T follicular helper cell (primary cell): ENCODE measurements around the gene SGTB.

ENCODE experiments used
- DNase-seq: peaks from one replicate; pipeline ENCODE4 v3.0.0-alpha.2; 2020; ENCODE audit warnings: low read depth
- total RNA-seq, 2 experiments: gene quantifications; one replicate each; lab custom pipeline; 2026; lab: John Stamatoyannopoulos, UW

The SGTB gene, protein sequence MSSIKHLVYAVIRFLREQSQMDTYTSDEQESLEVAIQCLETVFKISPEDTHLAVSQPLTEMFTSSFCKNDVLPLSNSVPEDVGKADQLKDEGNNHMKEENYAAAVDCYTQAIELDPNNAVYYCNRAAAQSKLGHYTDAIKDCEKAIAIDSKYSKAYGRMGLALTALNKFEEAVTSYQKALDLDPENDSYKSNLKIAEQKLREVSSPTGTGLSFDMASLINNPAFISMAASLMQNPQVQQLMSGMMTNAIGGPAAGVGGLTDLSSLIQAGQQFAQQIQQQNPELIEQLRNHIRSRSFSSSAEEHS
- total RNA-seq, result 37.5 to 80.8 reads per million in 2 experiments

DNA sequence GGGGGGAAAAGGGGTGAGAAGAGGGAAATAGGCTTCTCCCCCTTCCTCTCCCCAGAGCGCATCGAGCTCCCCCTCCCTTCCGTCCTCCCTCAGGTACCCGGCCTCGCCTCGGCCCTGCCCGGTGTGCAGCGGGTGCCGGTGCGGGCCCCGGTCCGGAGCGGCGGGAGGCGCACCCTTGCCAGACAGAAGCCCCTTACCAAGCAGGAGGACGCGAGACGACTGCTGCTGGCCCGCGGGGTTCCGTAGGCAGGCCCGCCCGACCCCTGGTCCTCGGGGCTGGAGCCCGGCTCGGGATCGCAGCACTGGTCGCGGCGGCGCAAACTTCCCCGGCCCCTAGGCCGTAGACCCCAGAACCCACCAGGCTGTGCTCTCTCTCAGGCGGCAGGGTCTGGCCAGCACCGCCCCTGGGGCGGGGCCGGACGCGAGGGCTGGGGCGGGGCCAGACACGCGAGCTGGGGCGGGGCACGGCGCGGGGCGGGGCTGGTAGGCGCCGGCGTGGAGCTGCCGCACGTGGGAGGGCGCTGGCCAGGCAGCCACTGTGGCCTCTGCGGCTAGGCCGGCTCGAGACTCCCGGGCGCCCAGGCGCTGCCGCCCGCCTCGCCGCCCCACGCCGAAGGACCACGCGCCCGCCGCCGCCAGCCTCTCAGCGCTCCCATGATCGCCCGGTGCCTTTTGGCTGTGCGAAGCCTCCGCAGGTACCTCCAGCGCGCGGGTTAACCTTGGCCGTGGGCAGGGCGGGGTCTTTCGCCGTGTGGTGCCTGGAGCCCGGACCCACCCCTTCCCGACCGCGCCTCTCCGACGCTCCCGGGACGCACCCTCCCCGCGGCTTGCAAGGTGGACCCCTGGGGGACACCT is at the start of gene SGTB, which contains the start of gene NLN:
TSS of gene SGTB (minus strand) at position 390 of the 855 bp plus-strand sequence. CDS start 1,302 bp downstream, outside the sequence.
TSS of gene NLN (plus strand) at position 486 of the 855 bp plus-strand sequence. CDS start at position 655, 169 bp downstream.
- DNase-seq, result peak; percentile 76

DNA sequence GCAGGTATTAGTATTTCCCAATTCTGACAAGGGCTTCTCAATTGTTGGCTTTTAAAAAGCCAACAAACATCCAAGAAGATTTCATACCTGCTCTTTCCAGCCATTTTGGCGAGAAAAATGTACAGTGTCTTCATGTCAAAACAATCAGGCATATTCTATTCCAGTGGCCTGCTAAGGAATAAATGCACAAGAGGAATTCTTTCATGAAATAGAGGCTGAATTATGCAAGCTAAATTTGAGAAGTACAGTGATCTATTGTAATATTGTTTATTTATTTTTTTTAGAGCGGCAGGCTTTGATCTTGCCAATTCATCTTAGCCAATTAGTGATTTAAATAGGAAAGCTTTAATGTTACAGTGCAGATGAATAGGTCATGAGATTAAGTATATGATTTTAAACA is 49.4 kb upstream of the SGTB start:
- DNase-seq, result no peak

DNA sequence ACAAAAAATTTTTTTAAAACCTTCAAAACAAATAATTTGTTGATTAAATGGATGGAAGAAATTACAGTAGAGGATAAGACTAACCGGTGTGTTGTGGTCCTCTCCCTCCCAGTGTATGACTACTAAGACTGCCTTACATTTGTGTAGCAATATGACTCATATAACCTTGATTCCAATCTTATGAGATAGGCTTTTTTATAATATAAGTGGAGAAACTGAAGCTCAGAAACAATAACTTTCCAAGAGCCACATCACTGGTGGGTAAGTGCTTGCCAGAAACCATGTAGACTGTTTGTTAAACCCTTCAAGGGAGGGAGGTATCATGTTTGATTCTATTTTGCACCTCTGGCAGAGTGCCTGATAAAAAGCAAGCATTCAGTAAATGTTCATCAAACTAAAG is 47.6 kb upstream of the SGTB start:
- DNase-seq, result no peak

GRCh38 chr5:65768723-65769346 is 46.9 kb upstream of the SGTB start:
- DNase-seq, result no peak

GRCh38 chr5:65767565-65767964 is 45.7 kb upstream of the SGTB start:
- DNase-seq, result no peak

GRCh38 chr5:65766781-65767180 is 44.9 kb upstream of the SGTB start:
- DNase-seq, result no peak

DNA sequence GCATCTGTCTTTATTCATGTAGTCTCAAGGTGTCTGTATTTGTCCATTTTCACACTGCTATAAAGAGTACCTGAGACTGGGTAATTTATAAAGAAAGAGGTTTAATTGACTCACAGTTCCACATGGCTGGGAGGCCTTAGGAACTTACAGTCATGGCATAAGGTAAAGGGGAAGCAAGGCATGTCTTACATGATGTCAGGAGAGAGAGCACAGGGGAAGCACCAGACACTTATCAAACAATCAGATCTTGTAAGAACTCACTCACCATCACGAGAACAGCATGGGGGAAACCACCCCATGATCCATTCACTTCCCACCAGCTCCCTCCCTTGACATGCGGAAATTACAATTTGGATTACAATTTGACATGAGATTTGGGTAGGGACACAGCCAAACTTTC is 44.3 kb upstream of the SGTB start:
- DNase-seq, result no peak

DNA sequence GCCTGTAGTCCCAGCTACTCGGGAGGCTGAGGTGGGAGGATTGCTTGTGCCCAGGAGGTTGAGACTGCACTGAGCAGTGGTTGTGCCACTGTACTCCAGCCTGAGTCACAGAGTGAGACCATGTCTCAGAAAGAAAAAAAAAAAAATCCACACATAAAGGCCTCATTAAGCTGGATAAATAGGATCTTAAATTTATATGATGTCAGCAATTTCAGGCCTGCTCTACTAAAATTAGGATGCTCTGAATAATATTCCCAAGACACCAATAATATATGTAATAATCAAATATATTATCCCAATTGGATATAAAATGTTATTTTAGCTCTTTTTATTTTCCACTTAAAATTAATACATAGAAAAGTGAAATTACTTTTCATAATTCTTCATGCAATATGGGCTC is 43.7 kb upstream of the SGTB start:
- DNase-seq, result no peak

- DNase-seq, result no peak
Measured at GRCh38 chr5:65762234-65762633, 40.3 kb upstream of the SGTB start.

DNA sequence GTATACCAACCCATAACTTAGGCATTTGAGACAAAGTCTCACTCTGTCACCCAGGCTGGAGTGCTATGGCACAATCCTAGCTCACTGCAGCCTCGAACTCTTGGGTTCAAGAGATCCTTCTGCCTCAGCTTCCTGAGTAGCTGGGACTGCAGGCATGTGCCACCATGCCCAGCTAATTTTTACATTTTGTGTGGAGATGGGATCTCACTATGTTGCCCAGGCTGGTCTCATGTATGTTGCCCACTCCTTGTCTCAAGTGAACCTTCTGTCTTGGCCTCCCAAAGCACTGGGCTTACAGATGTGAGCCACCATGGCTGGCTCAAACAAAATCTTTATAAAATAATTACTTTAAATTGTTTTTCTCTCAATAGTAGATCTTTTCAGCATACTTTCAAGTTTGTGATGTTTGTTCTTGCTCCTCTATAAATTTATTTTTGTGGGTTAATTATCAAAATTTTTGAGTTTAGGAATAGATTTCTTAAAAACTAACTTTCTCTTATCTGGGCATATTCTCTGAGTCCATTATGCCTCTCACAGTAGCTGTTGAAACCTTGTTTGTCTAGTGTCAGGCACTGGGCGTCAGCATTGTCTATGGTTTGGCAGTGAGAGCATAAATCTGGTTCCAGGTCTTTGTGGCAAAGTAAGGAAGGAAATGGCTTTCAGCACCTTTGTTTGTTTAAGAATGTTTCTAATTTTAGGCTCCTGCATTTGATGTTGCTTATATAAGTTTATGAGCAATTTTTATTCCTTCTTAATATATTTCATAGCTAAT is 38.8 kb upstream of the SGTB start:
- peak; percentile 40 for DNase-seq

DNA sequence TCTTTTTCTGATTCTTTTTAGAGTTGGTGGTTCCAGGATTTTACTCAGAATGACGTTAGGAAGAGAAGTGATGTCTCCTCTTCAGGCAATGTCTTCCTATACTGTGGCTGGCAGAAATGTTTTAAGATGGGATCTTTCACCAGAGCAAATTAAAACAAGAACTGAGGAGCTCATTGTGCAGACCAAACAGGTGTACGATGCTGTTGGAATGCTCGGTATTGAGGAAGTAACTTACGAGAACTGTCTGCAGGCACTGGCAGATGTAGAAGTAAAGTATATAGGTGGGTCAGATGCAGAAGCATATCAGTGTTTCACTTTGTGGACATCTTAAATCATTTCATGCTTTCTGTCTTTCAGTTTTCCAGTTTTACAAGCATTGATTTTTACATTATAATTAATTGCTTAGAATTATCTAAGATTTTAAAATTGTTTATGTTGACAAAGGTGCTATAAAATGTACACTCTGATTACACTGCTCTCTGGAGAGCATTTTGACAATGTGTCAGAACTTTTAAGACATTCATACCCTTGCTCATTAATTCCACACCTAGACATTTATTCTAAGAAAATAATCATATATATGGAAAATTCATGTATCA is 36.7 kb upstream of the SGTB start:
- DNase-seq, result no peak

DNA sequence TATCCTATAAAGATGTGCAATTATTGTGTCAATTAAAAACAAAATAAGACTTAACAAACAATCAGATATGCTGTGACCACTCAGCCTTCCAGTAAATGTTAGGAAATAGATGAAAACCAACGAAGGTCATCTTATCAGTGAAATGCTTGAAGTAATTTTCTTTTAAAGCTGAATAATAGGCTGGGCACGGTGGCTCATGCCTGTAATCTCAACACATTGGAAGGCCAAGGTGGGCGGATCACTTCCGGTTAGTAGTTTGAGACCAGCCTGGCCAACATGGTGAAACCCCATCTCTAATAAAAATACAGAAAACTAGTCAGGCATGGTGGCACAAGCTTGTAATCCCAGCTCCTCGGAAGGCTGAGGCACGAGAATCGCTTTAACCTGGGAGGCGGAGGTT is 31.3 kb upstream of the SGTB start:
- no peak for DNase-seq

DNA sequence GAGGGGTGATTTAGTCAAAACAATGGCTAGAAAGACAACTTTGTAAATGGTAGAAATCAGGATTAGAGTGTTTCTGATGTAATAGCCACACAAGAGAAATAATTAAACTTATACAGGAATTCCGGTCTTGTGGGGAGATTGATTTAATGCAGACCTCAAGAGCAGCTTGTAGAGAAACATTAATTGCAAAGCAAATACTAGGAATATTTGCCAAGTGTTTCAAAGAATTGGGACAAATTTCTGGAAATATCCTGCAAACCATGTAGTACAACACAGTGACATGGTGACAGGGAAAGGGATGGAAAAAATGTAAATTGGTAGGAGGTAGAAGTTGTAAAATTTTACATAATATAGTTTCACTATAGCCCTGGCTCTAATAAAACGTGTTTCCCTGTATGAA is 29.0 kb upstream of the SGTB start:
- no peak for DNase-seq

DNA sequence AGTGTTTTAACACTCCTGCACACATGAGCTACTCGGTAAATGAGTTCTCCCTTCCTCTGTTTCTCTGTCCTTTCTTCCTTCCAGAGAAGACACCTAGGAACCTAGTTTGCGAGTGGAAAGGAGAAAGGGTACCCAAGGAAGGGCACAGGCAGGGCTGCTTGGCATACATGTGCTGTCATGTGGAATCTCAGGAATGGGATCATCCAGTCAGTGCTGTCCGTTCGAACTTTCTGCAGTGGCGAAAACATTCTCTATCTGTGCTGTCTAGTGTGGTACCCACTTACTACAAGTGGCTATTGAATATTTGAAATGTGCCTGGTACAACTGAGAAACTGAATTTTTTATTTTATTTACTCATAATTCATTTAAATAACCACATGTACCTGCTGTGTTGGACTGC is 28.0 kb upstream of the SGTB start:
- DNase-seq, result no peak

DNA sequence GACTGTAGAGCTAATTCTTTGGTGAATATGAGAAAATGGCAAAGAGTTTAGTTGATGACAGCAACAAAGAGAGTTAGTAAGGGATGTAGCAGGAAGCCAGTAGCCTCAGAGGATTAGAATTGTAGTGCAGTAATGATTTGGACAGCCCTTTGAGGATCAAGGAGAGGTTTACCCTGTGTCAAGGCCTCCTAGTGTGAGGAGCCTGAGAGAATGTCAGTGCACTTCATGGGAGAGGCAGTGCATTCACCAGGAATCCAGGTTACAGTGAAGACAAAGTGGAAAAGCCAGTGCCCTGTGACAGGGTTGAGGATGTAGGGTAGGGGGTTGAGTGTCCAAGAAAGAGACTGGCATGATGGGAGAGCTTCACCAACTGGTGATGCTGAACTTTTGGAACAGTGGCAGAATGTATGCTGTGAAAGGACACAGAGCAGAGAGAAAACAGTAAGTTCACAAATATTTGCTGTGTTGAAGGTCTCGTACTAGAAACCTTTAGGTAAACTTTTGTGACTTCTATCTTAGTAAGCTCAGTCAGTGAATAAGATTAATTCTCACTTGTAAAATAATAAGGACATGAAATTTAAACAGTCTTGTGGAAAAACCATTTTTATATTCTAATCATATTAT is 27.4 kb upstream of the SGTB start:
- DNase-seq, result no peak

DNA sequence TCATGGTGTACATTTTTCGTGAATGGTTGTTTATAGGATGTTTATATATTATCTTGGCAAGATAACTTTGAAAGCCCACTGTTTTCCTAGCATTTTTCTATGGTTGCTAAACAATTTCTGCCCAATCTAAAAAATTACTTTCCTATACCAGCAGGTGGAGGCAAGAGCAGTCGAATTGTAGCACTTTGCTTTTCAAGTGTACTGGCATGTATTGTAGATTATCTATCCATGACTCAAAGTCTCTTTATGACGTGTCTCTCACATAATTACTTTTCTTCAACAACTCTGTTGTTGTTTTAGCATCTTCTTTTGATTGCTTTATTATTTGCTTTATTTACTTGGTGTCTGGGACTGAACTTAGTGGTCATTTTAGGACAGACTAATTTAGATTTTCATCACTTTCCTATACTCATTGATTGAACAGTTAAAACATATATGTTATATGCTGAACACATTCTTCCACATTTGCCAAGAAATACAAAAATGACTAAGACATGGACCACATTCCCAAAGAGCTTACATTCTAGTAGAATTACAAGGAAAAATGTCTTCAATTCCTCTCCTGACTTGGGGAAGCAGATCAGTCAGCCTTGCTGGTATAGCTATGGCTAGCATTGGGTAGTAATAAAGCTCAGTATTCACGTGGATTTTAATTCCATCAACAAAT is 20.8 kb upstream of the SGTB start:
- DNase-seq, result no peak

DNA sequence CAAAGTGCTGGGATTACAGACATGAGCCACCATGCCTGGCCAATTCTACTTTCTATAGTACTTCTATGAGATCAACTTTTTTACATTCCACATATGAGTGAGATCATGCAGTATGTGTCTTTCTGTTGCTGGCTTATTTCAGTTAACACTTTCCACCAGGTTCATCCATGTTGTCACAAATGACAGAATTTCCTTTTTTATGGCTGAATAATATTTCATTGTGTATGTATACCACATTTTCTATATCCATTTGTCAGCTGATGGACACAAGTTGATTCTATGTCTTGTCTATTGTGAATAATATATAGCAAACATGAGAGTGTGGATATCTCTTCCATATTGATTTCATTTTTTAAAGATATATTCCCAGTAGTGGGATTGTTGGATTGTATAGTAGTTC is 17.3 kb upstream of the SGTB start:
- DNase-seq, result no peak

- no peak for DNase-seq
Measured at GRCh38 chr5:65738305-65738704, 16.4 kb upstream of the SGTB start.

GRCh38 chr5:65737842-65738241 is 15.9 kb upstream of the SGTB start:
- no peak for DNase-seq

DNA sequence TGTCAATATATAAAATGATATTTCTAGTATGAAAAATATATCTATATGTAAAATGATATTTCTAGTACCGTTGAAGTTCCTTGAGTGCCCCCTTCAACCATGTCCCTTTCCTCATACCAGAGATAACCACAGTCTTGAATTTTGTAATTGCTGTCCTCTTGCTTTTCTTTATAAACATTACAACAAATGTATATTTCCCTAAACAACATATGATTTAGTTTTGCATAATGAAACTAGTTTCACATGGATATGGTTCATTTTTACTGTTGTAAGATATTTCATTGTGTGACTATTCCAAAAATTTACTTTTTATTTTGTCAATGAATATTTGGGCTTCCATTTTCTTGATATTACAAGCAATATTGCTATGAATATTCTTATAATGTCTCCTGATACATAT is 14.1 kb upstream of the SGTB start:
- DNase-seq, result no peak
